ENCODE measurements around the gene TAF1B. TPM values are rescaled to one million over a fixed set of nuclear protein-coding genes. Genes with fewer than 3 reads are reported as not detected.

TAF1B gene
- total RNA-seq, 1 experiment from 2014 or later: 52.8 TPM

DNA sequence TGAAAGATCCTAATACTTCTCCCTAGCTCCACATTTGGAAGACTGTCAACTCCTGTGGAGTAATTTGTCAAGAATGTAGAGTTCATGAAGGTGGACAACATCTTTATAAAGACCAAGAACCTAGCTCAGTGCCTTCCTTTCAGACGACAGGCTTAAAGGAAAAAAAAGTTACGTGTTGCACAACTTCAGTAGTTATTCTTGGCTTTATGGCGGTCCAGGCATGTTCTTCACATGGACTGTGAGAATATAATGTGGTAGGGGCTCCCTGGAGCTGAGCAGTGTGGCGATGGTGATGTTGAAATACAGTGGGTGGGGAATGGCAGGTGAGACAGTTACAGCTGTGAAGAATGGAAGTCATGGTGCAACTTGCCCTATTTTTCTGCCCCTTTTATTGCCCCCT, 3.9 kb downstream of the TAF1B start:
- H3K4me1 ChIP-seq (ENCODE audit: insufficient read depth, low read length, poor library complexity, severe bottlenecking): peaks cover 27% of the 10 kb centered on the region
- H3K27ac ChIP-seq (ENCODE audit: low read depth, low read length, poor library complexity, severe bottlenecking): no peak overlapping the region
- POLR2A ChIA-PET (ENCODE audit: low non-redundant PET): no interaction called here
- intact Hi-C loops (cut with micrococcal nuclease; ENCODE audit: unreplicated experiment): no loop called here
- CTCF ChIA-PET: no interaction called here
- peaks cover 58% of the 10 kb centered on the region for H3K36me3 ChIP-seq (ENCODE audit: insufficient read depth, low read length, poor library complexity, severe bottlenecking)
- no peak for DNase-seq (ENCODE audit: low spot score)
- H3K4me3 ChIP-seq (ENCODE audit: low read depth, low read length, poor library complexity, severe bottlenecking): no peak overlapping the region
- TF ChIP-seq, protein P1, sequence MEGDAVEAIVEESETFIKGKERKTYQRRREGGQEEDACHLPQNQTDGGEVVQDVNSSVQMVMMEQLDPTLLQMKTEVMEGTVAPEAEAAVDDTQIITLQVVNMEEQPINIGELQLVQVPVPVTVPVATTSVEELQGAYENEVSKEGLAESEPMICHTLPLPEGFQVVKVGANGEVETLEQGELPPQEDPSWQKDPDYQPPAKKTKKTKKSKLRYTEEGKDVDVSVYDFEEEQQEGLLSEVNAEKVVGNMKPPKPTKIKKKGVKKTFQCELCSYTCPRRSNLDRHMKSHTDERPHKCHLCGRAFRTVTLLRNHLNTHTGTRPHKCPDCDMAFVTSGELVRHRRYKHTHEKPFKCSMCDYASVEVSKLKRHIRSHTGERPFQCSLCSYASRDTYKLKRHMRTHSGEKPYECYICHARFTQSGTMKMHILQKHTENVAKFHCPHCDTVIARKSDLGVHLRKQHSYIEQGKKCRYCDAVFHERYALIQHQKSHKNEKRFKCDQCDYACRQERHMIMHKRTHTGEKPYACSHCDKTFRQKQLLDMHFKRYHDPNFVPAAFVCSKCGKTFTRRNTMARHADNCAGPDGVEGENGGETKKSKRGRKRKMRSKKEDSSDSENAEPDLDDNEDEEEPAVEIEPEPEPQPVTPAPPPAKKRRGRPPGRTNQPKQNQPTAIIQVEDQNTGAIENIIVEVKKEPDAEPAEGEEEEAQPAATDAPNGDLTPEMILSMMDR (conservative IDR thresholded peaks at IDR 0.05; ENCODE audit: low read depth, low read length): no peak
- TF ChIP-seq EZH2 (IDR thresholded peaks at IDR 0.05; ENCODE audit: borderline replicate concordance, low read depth, low read length, poor library complexity, severe bottlenecking): no peak
- no peaks in the 10 kb centered on the region for H3K9me3 ChIP-seq (ENCODE audit: low read depth, low read length, poor library complexity, severe bottlenecking)
- no peaks in the 10 kb centered on the region for H3K27me3 ChIP-seq (replicated peaks; ENCODE audit: insufficient read depth, low read depth, low read length, poor library complexity)
- no TSS peak for BruUV-seq (replicated peaks)

DNA sequence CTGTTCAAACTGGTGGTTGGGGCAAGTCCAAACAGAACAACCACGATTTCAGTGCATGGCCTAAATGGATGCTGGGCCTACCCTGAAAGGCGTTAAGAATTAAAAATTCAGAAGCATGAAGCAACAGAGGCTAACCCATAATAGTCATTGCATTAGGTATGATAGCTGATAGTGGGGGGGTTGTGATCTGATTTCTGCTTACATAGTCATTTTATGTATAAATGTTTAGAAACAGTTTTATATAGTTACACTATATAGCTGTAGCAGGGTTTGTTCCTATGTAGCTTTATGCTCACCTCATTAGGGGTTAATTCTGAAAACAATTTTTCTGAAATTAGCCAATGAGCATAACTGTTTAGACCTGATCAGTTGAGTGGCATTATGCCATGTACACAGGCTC, 9.6 kb downstream of the TAF1B start:
- no peak overlapping the region for H3K4me3 ChIP-seq (ENCODE audit: low read depth, low read length, poor library complexity, severe bottlenecking)
- no peaks in the 10 kb centered on the region for H3K27me3 ChIP-seq (replicated peaks; ENCODE audit: insufficient read depth, low read depth, low read length, poor library complexity)
- CTCF ChIA-PET: no interaction called here
- no peak for DNase-seq (ENCODE audit: low spot score)
- POLR2A ChIA-PET (ENCODE audit: low non-redundant PET): interaction anchor here (0.6 kb wide), 1 partner anchor 16 kb away, joined by 4 read pairs; no protein-coding TSS in a partner anchor
- H3K27ac ChIP-seq (ENCODE audit: low read depth, low read length, poor library complexity, severe bottlenecking): no peak overlapping the region
- BruUV-seq (replicated peaks): no TSS peak
- TF ChIP-seq, protein P1 (conservative IDR thresholded peaks at IDR 0.05; ENCODE audit: low read depth, low read length): no peak
- no peak for TF ChIP-seq EZH2 (IDR thresholded peaks at IDR 0.05; ENCODE audit: borderline replicate concordance, low read depth, low read length, poor library complexity, severe bottlenecking)
- peaks cover 87% of the 10 kb centered on the region for H3K36me3 ChIP-seq (ENCODE audit: insufficient read depth, low read length, poor library complexity, severe bottlenecking)
- H3K9me3 ChIP-seq (ENCODE audit: low read depth, low read length, poor library complexity, severe bottlenecking): peaks cover 12% of the 10 kb centered on the region
- H3K4me1 ChIP-seq (ENCODE audit: insufficient read depth, low read length, poor library complexity, severe bottlenecking): no peaks in the 10 kb centered on the region
- intact Hi-C loops (cut with micrococcal nuclease; ENCODE audit: unreplicated experiment): no loop called here

DNA sequence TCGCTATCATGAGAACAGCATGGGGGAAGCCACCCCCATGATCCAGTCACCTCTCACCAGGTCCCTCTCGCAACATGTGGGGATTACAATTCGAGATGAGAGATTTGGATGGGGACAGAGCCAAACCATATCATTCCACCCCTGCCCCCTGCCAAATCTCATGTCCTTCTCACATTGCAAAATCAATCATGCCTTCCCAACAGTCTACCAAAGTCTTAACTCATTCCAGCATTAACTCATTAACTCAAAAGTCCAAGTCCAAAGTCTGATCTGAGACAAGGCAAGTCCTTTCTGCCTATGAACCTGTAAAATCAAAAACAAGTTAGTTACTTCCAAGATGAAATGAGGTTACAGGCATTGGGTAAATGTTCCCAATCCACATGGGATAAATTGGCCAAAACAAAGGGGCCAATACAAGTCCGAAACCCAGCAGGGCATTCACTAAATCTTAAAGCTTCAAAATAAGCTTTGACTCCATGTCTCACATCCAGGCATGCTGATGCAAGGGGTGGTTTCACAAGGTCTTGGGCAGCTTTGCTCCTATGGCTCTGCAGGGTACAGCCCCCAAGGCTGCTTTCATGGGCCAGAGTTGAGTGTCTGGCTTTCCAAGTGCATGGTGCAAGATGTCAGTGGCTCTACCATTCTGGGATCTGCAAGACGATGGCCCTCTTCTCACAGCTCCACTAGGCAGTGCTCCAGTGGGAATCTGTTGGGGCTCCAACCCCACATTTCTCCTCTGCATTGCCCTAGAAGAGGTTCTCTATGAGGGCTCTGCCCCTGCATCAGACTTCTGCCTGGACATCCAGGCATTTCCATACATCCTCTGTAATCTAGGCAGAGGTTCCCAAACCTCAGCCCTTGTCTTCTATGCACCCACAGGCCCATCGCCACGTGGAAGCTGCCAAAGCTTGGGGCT, 14.8 kb downstream of the TAF1B start:
- Histone ChIP-seq H3K27me3 (replicated peaks; ENCODE audit: insufficient read depth, low read depth, low read length, poor library complexity) (no peaks in the 10 kb centered on the region), H3K36me3 (ENCODE audit: insufficient read depth, low read length, poor library complexity, severe bottlenecking) (peaks cover 70% of the 10 kb centered on the region), H3K4me1 (ENCODE audit: insufficient read depth, low read length, poor library complexity, severe bottlenecking) (no peaks in the 10 kb centered on the region), H3K9me3 (ENCODE audit: low read depth, low read length, poor library complexity, severe bottlenecking) (peaks cover 39% of the 10 kb centered on the region), H3K27ac (ENCODE audit: low read depth, low read length, poor library complexity, severe bottlenecking) (no peak overlapping the region), H3K4me3 (ENCODE audit: low read depth, low read length, poor library complexity, severe bottlenecking) (no peak overlapping the region)
- CTCF ChIA-PET: no interaction called here
- POLR2A ChIA-PET (ENCODE audit: low non-redundant PET): no interaction called here
- no TSS peak for BruUV-seq (replicated peaks)
- TF ChIP-seq EZH2 (IDR thresholded peaks at IDR 0.05; ENCODE audit: borderline replicate concordance, low read depth, low read length, poor library complexity, severe bottlenecking): no peak
- TF ChIP-seq, protein P1 (conservative IDR thresholded peaks at IDR 0.05; ENCODE audit: low read depth, low read length): no peak
- intact Hi-C loops (cut with micrococcal nuclease; ENCODE audit: unreplicated experiment): no loop called here
- DNase-seq (ENCODE audit: low spot score): no peak
